Stomach (tissue), 9 donors: ENCODE results near the gene COPS8. TPM values are rescaled to one million over a fixed set of nuclear protein-coding genes. Genes with fewer than 3 reads are reported as not detected.

Source experiments
- DNase-seq, 2 donors: peaks; one replicate each; pipeline versions ENCODE4 v3.0.0 to v3.0.0-alpha.2; 2013 to 2019
- H3K27ac ChIP-seq, 5 donors: fragments of 200-600 bp in 4 of 5; sonication (generic) in 4 of 5; one replicate each; pipeline ENCODE4 v1.5.1; 2013 to 2019; ENCODE audit warnings: mild to moderate bottlenecking in 1 of 5, moderate library complexity in 1 of 5
- H3K27me3 ChIP-seq, 3 donors: fragments of 200-600 bp; sonication (generic); one replicate each; pipeline ENCODE4 v1.5.1; 2017 to 2019; ENCODE audit warnings: mixed run types in 1 of 3
- H3K36me3 ChIP-seq, 4 donors: fragments of 200-600 bp; sonication (generic); 1 replicate in 3 of 4; 2 replicates in 1 of 4; pipeline ENCODE4 v1.5.1; 2016 to 2019
- H3K4me1 ChIP-seq, 4 donors: fragments of 200-600 bp; sonication (generic); one replicate each; pipeline ENCODE4 v1.5.1; 2016 to 2019
- H3K4me3 ChIP-seq, 4 donors: fragments of 200-600 bp; sonication (generic) in 3 of 4; one replicate each; pipeline ENCODE4 v1.5.1; 2016 to 2019; ENCODE audit warnings: mild to moderate bottlenecking in 1 of 4
- H3K9me3 ChIP-seq, 4 donors: fragments of 200-600 bp; sonication (generic); one replicate each; pipeline ENCODE4 v1.5.1; 2016 to 2019
- CTCF ChIP-seq, 7 experiments: fragments of 450-650 bp in 4 of 7; fragments of 200-600 bp in 3 of 7; sonication (generic) in 3 of 7; IDR thresholded peaks; one replicate each; pipeline ENCODE4 v1.5.1; 2016 to 2019; ENCODE audit warnings: antibody characterized with exemption in 7 of 7, control low read depth in 2 of 7, mild to moderate bottlenecking in 1 of 7
- EP300 ChIP-seq: sonication (generic); formaldehyde crosslinking; IDR thresholded peaks from one replicate; pipeline ENCODE4 v1.6.1; 2017; ENCODE audit warnings: antibody characterized with exemption
- POLR2A ChIP-seq, 4 donors: fragments of 450-650 bp; IDR thresholded peaks; one replicate each; pipeline ENCODE4 v1.6.1; 2016; ENCODE audit warnings: antibody characterized with exemption in 4 of 4, control low read depth in 2 of 4, mild to moderate bottlenecking in 1 of 4, moderate library complexity in 1 of 4
- POLR2AphosphoS5 ChIP-seq, 3 donors: sonication (generic); formaldehyde crosslinking; IDR thresholded peaks; one replicate each; pipeline ENCODE4 v1.6.1; 2016; ENCODE audit warnings: antibody characterized with exemption in 3 of 3
- WGBS, 5 donors: extraction: QIAGEN DNeasy Blood & Tissue Kit in 3 of 5; methylation state at CpG; one replicate each; pipeline versions ENCODE4 v1.1.5 to v1.1.7; 2013 to 2018; 5-methylcytosine and 5-hydroxymethylcytosine counted together
- intact Hi-C: fragments of 100-400 bp; cut with DNase I; formaldehyde crosslinking; loops from one replicate; pipeline ENCODE4 v1.15.1; 2023; ENCODE audit warnings: low total_unique reads
- polyA plus RNA-seq, 3 donors: library from polyadenylated mRNA; stranded (reverse); fragments of 200-250 nt; gene quantifications; one replicate each; pipeline ENCODE4 v1.2.3, GENCODE V29; 2013
- total RNA-seq, 5 donors: library from RNA; depleted of rRNA; stranded (reverse); fragments of >200 nt; gene quantifications; one replicate each; pipeline versions ENCODE4 v1.1.0 to v1.2.3, GENCODE V29; 2014 to 2016
- donor health status: healthy with polysubstance abuse.
- donor health status: Bipolar disorder and iron deficiency.
- donor health status: healthy.

The COPS8 gene
- total and polyA plus RNA-seq, 8 donors: 24.1 to 105 (median 53.3) TPM

- H3K27me3 ChIP-seq: no peaks in the 10 kb centered on the region
- H3K4me1 ChIP-seq: no peaks in the 10 kb centered on the region
- no peak for DNase-seq
- H3K27ac ChIP-seq: no peak overlapping the region
- H3K4me3 ChIP-seq: no peak overlapping the region
- no peaks in the 10 kb centered on the region for H3K9me3 ChIP-seq
- 87 to 92% (median 87%) methylated on average over 6 of the region's 6 CpGs for WGBS, 5 donors
- peaks cover 18 to 79% (median 70%) of the 10 kb centered on the region in 4 donors for H3K36me3 ChIP-seq
- intact Hi-C loops: no loop called here
- TF ChIP-seq EP300: no peak
- no peak for TF ChIP-seq POLR2AphosphoS5 (IDR thresholded peaks at IDR 0.05)
- no peak for TF ChIP-seq CTCF (IDR thresholded peaks at IDR 0.05)
- no peak for TF ChIP-seq POLR2A (IDR thresholded peaks at IDR 0.05)
These were observed 15.7 kb downstream of the COPS8 start for GRCh38 chr2:237101118-237101979.

GRCh38 chr2:237102428-237102827 lies 16.7 kb downstream of the COPS8 start:
- DNase-seq: no peak
- no peaks in the 10 kb centered on the region for H3K4me1 ChIP-seq
- no peak overlapping the region for H3K27ac ChIP-seq
- H3K27me3 ChIP-seq: no peaks in the 10 kb centered on the region
- H3K4me3 ChIP-seq: no peak overlapping the region
- 94 to 99% (median 94%) methylated on average over 3 of the region's 3 CpGs for WGBS, 5 donors
- no peak for TF ChIP-seq CTCF (IDR thresholded peaks at IDR 0.05)
- TF ChIP-seq POLR2A (IDR thresholded peaks at IDR 0.05): no peak
- TF ChIP-seq EP300: no peak
- TF ChIP-seq POLR2AphosphoS5 (IDR thresholded peaks at IDR 0.05): no peak
- intact Hi-C loops: no loop called here
- peaks cover 10 to 68% (median 60%) of the 10 kb centered on the region in 4 donors for H3K36me3 ChIP-seq
- no peaks in the 10 kb centered on the region for H3K9me3 ChIP-seq

DNA sequence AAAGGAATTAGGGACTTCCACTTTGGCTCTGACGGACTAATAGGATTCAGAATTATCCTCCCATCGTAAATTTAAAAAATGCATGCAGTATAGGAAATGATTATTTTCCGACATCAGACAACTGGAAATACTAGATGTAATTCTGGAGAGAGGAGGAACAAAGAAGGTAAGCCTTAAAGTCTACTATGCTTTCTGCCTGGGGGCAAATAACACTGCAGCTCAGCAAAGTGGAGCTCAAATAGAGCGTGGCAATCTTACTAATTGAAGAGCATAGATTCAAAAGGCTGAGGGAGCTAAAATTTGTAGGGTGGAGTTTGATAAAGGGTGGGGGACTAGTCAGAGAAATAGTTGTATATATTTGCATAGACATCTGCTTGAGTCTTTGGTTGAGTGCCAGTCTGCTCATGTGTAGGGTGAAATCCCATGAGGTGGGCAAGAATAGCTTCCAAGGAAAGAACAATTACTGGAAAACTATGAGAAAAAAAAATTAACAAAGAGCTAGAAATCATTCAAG lies 23.8 kb downstream of the COPS8 start:
- intact Hi-C loops: no loop called here
- H3K27ac ChIP-seq: no peak overlapping the region
- no peak for DNase-seq
- WGBS, 5 donors: 92 to 97% (median 96%) methylated on average over 4 of the region's 4 CpGs
- TF ChIP-seq EP300 (no peak), POLR2AphosphoS5 (IDR thresholded peaks at IDR 0.05) (no peak), CTCF (IDR thresholded peaks at IDR 0.05) (no peak), POLR2A (IDR thresholded peaks at IDR 0.05) (no peak)
- peaks cover 0 to 11% (median 3%) of the 10 kb centered on the region in 4 donors for H3K9me3 ChIP-seq
- H3K36me3 ChIP-seq: peaks cover 0 to 4% (median 0%) of the 10 kb centered on the region in 4 donors
- H3K4me3 ChIP-seq: no peak overlapping the region
- no peaks in the 10 kb centered on the region for H3K4me1 ChIP-seq
- H3K27me3 ChIP-seq: no peaks in the 10 kb centered on the region

DNA sequence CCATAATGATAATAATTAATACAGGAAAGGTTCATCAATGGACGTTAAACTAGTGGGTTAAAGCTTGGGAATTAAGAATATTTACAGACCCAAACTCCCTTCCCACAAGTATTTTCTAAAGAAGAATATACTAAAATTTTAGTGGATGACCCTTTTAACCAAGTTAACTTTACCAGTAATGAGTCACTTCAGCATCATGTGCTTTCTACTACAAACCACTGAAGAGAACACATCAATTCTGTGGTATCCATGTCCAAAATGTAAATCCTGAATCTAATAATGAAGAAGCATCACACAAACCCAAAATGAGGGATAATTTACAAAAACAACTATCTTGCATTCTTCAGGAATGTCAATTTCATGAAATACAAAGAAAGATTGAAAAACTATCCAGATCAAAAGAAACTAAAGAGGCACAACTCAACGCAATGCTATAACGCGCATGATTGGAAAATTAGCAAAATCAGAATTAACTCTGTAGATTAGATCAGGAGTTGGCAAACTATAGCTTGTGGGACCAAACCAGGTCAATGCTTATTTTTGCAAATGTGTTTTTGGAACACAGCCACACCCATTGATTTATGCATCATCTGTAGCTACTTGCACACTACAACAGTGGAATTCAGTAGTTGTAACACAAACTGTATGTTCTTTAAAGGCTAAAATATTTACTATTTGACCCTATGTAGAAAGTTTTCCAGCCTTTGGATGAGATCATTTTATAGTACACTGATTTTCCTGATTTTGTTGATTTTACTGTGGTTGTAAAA lies 27.5 kb downstream of the COPS8 start:
- intact Hi-C loops: no loop called here
- 87 to 95% (median 91%) methylated on average over 4 of the region's 4 CpGs for WGBS, 5 donors

More for the DNA sequence above, 27.5 kb downstream of the COPS8 start:
- DNase-seq: no peak
- TF ChIP-seq CTCF (IDR thresholded peaks at IDR 0.05) (no peak), EP300 (no peak), POLR2AphosphoS5 (IDR thresholded peaks at IDR 0.05) (no peak), POLR2A (IDR thresholded peaks at IDR 0.05) (no peak)
- Histone ChIP-seq H3K4me3 (no peak overlapping the region), H3K27ac (no peak overlapping the region), H3K4me1 (no peaks in the 10 kb centered on the region), H3K36me3 (no peaks in the 10 kb centered on the region), H3K9me3 (peaks cover 0 to 11% (median 3%) of the 10 kb centered on the region in 4 donors), H3K27me3 (no peaks in the 10 kb centered on the region)
